ENCODE data around the gene LGALS3BP.
"Not testable (repeated sequence)": the region's sequence is repeated elsewhere in the genome, so short reads cannot be mapped to it uniquely, and the experiment has no call there.

The LGALS3BP gene

DNA sequence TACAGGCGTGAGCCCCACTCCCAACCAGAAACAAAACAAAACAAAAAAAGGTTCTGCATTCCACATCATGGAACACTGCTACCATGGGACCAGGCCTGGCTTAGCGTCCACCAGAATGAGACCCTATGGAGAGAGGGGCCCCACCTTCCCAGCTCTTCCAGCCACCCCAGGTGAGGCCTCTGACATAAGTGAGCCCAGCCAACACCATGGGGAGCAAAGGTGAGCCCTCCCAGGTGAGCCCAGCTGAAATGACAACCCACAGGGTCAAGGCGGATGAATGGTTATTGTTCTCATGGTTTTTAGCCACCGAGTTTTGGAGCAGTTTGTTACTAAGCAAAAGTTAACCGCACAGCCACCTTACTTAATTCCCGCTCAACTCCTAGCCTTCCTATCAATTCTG, 16.3 kb downstream of the LGALS3BP start:
- no peak for DNase-seq (ENCODE audit: low read depth)

DNA sequence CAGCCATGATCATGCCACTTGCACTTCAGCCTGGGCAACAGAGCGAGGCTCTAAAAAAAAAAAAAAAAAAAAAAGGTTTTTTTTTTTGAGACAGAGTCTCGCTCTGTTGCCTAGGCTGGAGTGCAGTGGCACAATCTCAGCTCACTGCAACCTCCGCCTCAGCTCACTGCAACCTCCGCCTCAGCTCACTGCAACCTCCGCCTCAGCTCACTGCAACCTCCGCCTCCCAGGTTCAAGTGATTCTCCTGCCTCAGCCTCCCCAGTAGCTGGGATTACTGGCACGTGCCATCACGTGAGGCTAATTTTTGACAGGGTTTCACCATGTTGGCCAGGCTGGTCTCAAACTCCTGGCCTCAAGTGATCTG, 16.8 kb downstream of the LGALS3BP start:
- DNase-seq (ENCODE audit: low read depth): not testable (repeated sequence)

DNA sequence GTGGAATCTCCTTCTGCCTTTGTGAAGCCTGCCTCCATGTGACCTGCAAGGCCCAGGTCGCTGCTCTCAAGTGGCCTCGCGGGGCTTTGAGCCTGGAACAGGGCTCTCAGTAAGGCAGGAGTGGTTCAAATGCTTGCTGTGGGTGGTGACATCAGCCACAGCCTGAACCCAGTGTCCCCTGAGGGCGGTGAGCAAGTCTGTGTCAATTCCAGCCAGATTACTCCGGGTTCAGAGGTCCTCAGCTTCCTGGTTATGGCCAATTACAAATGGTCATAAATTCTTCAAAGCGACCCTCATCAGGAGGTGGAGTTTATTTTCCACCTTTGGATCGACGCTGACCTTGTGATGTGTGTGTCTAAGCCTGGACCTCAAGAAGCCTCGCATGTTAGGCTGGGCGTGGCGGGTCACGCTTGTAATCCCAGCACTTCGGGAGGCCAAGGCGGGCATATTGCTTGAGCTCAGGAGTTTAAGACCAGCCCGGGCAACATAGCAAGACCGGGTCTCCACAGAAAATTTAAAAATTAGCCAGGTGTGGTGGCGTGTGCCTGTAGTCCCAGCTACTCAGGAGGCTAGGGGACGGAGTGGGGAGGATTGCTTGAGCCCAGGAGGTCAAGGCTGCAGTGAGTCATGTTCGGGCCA, 17.3 kb downstream of the LGALS3BP start:
- no peak for DNase-seq (ENCODE audit: low read depth)

DNA sequence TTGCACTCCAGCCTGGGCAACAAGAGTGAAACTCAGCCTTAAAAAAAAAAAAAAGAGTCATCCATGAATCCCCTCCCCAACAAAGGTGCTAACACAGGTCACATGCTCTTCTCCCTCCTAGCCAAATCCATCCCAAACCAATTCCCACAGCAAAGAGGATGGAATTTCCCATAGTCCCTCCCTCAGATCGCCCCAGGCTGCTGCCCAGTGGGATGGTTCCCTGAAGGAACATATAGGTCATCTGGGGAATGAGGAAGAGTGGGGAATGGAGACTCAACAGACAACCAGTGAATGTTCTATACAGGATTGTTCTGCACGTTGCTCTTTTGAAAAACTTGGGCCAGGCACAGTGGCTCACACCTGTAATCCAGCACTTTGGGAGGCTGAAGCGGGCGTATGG, 18.2 kb downstream of the LGALS3BP start:
- no peak for DNase-seq (ENCODE audit: low read depth)

DNA sequence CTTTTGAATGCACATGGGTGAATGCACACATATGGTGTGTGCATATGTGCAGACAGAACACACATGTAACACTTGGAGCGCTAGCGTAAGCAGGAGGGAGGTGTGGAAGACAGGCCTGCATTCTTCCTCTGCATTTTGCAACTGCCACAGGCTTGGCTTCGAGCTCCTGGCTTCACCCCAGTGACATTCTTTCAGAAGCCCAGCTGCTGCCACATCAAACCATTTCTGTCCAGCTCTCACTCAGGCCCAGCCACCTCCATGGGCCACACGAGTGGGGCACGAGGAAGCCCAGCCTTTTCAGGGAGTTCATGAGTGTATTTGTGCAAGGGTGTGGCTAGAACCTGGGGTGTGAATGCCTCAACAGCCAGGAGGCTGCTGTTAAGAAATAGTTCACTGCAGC, 18.8 kb downstream of the LGALS3BP start:
- peak; percentile 84 for DNase-seq (ENCODE audit: low read depth)

DNA sequence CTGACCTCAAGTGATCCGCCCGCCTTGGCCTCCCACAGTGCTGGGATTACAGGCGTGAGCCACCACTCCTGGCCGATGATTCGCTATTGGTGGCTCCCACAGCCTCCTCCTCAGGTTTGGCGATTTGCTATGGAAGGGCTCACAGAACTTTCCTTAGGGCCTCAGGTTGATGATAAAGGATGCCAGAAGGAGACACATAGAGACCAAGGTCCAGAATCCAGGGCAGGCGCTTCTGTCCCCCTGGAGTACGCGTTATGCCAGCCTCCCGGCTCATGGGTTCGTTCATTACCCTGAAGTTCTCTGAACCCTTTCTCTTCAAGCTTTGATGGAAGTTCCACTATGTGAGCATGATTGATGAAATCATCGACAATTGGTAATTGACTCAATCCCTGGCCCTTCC, 19.9 kb downstream of the LGALS3BP start:
- DNase-seq (ENCODE audit: low read depth): no peak

DNA sequence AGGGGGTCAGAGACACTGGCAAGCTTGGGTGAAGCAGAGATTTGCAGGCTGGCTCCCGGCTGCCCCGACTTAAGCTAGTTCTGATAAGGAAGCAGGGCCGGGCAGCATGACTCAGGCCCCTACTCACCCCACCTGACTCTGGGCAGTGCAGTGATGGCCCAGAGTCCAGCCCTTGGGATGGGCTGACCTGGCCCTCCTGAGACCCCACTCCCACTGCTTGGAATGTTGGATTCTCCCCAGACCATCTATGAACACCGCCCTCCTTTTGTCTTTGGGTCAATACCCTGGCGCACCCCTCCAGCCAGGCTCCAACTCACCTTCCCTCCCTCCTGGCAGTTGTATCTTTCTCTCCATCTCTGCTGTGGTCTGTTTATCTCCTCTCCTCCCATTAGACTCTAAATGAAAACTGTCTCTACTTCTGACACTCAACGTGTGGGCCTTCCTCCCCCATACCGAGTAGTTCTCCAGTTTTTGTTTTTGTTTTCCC, 21.0 kb downstream of the LGALS3BP start:
- no peak for DNase-seq (ENCODE audit: low read depth)

DNA sequence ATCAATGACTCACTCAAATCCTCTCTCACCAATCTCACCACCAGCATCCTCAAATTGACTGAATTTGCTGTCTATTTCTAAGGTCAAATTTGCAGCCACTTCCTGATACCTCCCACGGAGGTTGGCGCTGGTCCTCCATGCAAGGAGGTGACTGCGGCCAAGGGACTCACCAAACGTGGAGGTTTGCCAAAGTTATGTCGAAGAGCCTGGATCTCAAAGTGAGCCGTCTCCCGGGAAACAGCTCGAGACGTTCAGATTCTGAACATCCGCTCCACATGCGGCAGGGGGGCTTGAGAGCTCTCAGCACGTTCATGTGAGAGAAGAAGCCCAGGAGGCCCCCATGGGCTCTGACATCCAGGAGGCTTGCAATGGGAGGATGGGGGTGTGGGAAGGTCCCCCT, 22.6 kb downstream of the LGALS3BP start:
- no peak for DNase-seq (ENCODE audit: low read depth)

DNA sequence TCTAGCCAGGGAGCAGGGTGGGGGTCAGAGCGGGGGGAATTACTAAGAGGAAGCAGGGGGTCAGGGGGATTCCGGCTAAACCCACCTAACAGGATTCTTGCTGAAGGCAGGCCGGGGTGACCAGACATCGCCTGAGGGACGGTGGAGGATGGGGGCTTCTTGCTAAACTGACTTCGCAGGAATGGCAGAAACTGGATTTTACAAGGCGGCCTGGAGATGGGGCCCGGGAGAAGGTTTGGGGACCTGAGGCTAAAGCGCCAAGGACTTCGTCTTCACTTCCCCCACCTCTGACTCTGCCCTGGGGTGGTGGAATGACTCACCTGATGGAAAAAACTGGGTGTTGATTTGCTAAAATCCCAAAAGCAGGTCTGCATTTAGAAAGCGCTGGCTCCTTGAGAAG, 23.5 kb downstream of the LGALS3BP start:
- DNase-seq (ENCODE audit: low read depth): no peak

DNA sequence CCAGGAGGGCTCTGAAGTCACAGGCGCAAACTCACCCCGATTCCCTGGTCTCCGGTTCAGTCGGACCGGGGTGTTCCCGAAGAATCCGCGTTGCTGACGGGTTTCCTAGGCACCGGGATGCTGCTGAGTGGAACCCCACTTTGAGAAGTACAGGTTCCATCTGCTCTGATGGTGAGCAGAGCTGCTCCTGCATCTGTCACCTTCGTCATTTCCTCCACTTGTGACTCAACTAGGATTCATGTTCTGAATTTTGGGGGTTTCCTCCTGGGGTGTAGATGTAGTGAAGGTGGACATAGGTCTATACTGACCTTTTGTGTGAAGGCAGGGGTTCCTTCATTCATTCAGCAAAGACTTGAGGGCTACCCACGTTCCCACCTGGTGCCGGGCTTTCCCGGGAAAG, 25.0 kb downstream of the LGALS3BP start:
- DNase-seq (ENCODE audit: low read depth): no peak

DNA sequence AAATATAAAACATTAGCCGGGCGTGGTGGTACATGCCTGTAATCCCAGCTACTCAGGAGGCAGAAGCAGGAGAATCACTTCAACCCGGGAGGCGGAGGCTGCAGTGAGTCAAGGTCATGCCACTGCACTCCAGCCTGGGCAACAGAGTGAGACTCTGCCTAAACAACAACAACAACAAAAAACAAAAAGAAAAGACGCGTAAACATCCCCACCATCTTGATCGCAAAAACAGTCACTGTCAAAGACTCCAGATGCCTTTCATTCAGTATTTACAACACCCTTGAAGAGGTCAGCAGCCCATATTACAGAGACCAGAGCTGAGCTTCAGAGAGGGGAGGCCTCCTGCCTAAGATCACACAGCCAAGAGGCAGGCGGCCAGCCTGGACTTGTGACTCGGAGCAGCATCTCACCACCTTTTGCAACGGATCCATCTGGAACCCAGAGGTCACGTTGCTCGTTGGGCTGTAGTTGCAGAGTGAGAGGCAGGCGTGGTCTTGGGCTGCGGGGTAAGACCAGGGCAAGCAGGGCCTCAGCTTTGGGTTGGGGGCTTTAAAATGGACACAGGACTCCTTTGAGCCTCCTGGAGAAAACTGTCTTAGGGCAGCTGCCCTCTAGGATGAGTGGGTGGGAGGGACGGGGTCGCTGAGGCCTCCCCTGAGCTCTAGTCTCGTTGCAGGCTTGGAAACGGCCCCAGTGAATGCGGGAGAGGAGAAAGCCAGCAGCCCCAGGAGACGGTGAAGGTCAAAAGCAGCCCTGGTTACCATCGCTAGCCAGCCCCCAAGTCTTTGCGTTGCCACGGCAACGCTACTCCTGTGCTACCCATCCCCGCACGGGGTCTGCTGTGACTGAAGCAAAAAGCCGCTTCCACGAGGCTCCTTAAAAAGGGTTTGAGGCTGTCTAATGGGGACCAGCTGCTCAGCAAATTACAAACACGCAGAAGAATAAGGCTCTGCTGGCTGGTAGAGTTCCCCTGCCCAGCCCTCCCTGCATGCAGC, 26.1 kb downstream of the LGALS3BP start:
- DNase-seq (ENCODE audit: low read depth): no peak

DNA sequence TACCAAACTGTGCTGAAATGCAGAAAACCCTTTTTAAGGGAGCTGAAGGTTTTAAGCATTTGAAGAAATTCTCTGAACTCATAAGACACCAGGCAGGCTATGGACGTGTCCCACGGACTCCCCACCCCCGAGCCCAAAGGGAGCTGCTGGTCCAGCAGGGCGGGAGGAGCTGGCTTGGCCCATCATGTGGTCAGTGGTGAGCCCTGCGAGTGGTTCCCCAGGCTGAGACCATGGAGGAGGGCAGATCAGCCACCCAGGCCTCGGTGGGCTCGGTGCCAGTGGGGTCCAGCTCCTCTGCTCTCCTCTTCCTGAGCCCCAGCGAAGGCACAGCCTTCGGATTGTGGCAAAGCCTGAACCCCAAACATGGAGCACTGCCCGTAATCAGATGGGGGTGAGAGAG, 27.0 kb downstream of the LGALS3BP start:
- no peak for DNase-seq (ENCODE audit: low read depth)

DNA sequence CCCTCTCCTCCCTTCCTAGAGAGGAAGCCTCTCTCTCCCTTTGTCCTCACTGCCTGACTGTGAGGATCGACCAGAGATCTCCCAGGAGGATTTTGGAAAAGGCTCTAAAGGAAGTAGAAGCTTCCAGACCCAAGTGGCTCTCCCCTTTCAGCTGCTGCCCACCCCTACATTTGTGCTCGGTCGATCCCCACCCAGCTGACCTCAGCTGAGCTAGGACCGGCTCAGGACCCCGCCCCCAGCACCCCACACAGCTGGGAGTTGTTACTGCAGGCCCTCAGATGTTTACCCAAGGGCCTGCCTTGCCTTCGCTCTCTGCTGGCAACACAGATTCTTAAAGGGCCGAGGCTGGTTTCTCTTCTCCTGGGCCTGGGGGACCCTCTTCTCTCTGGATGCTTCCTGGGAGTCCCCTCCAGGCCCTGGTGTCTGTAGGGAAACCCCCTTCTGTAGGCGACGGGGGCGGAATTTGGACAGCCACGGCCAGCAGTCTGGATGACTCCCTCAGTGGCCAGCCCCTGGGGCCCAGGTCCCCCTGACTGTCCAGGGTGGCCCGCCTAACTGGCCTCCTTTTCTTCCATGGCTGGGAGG, 27.7 kb downstream of the LGALS3BP start:
- no peak for DNase-seq (ENCODE audit: low read depth)

DNA sequence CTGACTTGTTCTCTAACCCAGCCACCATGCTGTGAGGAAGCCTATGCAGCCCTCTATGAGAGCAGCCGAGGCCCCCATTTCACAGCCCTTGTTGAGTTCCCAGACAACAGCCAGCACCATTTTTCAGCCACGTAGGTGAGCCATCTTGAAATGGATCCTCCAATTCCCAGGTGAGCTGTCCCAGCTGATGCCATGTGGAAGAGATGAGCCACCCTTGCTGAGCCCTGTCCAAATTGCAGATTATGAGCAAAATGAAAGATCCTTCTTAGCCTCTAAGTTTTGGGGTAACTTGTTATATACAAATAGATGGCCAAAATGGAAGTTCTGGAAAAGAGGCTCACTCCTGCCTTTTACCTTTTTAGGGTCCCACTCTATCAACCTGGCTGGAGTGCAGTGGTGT, 28.9 kb downstream of the LGALS3BP start:
- no peak for DNase-seq (ENCODE audit: low read depth)

DNA sequence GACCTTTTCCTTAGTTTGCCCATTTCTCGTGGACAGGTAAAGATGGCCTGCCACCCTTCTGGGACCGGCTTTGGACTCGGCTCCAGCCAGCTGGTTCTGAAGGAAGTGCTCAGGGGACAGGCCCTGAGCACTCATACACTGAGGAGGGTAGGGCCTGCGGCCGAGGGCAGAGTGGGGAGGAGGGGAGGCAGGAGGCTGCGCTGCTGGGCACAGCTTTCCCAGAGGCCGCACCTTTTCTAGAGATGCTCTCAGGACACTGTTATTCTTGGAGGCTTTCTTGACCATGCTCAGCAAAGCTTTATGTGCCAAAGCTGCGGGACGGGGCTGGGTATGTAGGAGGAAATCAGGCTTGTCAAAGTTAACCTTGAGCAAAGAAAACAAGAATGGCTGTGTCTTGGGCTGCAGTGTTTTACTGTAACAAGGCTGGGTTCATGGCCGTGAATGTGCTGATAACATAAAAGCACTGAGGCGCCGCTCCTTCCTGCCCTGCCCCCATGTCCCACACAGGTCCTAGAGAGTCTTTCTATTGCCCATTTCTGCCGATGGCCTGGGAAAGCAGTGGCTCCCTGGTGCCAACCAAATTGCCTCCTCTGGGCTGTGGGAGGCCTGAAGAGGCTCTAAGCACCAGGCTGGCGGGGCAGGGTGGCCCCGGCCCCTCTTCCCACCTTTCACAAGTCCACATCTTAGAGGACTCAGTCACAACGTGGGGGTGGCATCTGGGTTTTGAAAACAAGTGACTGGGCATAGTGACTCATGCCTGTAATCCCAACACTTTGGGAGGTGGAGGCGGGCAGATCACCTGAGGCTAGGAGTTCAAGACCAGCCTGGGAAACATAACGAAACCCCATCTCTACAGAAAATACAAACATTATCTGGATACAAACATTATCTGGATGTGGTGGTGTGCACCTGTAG, 32.2 kb downstream of the LGALS3BP start:
- DNase-seq (ENCODE audit: low read depth): no peak

DNA sequence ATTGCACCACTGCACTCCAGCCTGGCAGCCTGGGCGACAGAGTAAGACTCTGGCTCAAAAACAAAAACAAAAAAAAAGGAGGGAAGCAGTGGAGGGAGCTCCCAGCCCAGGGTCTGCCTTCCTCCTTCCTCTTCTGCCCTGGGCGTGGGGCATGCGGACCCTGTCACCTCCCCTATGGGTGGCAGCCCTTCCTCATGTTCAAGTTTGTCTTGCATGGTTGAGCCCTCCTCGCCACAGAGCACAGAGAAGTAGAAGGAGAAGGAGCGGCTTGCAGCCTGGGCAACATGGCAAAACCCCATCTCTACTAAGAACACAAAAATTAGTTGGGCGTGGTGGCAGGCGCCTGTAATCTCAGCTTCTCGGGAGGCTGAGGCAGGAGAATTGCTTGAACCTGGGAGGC, 33.1 kb downstream of the LGALS3BP start:
- no peak for DNase-seq (ENCODE audit: low read depth)

DNA sequence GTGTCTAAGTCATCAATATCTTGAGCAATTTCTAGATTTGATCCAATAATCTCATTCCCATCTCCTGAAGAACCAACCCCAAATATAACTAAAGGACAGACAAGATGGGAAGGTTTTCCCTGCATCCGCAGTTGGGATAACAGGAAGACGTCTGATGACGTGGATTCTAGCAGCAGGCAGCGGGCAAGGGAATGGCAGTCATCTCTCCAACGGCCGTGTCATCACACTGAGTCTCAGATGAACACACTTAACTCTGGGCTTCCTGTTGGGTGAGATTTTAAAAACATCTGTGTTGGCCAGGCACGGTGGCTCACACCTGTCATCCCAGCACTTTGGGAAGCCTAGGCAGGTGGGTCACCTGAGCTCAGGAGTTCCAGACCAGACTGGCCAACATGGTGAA, 33.6 kb downstream of the LGALS3BP start:
- DNase-seq (ENCODE audit: low read depth): no peak

DNA sequence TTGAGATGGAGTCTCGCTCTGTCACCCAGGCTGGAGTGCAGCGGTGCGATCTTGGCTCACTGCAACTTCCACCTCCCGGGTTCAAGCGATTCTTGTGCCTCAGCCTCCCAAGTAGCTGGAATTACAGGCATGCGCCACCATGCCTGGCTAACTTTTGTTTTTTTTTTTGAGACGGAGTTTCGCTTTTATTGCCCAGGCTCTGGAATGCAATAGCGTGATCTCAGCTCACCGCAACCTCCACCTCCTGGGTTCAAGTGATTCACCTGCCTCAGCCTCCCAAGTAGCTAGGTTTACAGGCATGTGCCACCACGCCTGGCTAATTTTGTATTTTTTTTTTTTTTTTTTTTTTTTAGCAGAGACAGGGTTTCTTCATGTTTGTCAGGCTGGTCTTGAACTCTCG, 34.3 kb downstream of the LGALS3BP start:
- DNase-seq (ENCODE audit: low read depth): not testable (repeated sequence)

DNA sequence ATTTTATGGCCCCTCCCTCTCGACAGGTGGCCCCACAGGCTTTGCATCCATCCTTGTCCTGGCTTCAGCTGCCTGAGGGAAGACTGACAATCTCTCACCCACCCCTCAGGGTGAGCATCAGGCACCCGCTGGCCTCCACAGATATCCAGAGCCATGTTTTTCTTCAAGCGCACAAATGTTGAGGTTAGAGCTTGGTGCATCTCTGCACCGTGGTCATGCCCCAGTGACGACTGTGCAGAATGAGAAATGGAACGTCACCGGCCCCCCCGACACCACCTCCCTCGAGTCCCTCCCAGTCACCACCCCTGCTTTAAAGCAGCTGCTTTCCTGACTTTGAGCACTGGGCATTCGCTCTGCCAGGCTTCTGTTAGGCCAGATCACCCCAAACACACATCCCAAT, 34.8 kb downstream of the LGALS3BP start:
- DNase-seq (ENCODE audit: low read depth): no peak

DNA sequence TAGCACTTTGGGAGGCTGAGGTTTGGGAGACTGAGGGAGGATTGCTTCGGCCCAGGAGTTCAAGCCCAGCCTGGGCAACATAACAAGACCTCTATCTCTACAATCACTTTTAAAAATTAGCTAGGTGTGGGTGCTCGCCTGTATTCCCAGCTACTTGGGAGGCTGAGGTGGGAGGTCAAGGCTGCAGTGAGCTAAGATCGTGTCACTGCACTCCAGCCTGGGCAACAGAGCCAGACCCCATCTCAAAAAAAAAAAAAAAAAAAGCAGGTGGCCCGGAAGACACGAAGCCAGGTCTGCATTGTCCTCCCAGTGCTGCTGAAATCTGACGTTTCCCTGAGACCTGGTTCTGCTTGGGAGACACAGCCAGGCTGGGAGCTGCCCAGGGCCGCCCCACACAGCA, 35.7 kb downstream of the LGALS3BP start:
- DNase-seq (ENCODE audit: low read depth): no peak

DNA sequence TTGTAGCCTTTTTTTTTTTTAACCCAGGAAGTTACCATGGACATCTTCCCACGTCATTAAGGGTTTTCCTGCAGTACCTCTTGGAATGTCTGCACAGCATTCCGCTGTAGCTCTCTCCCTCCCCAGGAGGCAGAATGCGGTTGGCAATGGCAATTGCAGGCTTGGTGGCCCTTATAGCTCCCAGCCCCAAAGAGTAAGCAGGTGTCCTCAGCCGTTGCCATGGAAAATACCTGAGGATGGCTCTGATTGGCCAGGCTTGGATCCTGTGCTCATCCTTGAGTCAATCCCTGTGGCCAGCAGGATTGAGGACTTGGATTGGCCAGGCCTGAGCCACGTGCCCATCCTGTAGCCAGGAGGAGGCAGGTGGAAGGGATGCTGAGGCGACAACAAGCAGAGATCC, 39.0 kb downstream of the LGALS3BP start:
- no peak for DNase-seq (ENCODE audit: low read depth)

DNA sequence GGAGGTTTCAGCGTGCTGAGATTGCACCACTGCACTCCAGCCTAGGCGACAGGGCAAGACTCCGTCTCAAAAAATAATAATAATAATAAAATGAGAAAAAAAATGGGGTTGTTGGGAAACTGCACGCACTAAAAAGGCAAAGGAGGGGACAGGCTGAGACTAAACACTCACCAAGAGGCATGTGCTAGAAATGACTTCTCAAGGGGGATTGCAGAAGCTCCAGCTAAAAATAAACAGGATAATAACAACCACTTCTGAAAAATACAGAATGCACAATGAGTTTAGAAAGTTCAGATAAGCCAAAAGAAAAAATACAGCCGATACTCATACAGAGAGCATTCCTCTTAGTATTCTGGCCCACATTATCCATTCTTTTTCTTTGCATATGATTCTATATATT, 39.5 kb downstream of the LGALS3BP start:
- DNase-seq (ENCODE audit: low read depth): no peak
